Heart left ventricle (tissue), 16 donors: ENCODE results near the gene HSD11B2. TPM values are rescaled to one million over a fixed set of nuclear protein-coding genes. Genes with fewer than 3 reads are reported as not detected.

Source experiments
- ATAC-seq, 4 donors: fragments of 200-7000 bp; cut with Tn5 transposase; one replicate each; pipeline ENCODE4 v1.9.1; 2020 to 2022; ENCODE audit warnings: moderate library complexity in 4 of 4, mild to moderate bottlenecking in 3 of 4, moderate number of reproducible peaks in 1 of 4
- DNase-seq, 5 donors: peaks; one replicate each; pipeline ENCODE4 v3.0.0-alpha.2; 2020
- H3K27ac ChIP-seq, 12 donors: fragments of 200-600 bp; sonication (generic) in 4 of 12; one replicate each; pipeline versions ENCODE4 v1.5.0 to v1.8.0; 2016 to 2022; ENCODE audit warnings: mild to moderate bottlenecking in 2 of 12
- H3K27me3 ChIP-seq, 9 donors: fragments of 200-600 bp; sonication (generic) in 2 of 9; one replicate each; pipeline versions ENCODE4 v1.5.1 to v1.8.0; 2016 to 2022; ENCODE audit warnings: mild to moderate bottlenecking in 3 of 9
- H3K36me3 ChIP-seq, 9 donors: fragments of 200-600 bp; sonication (generic) in 2 of 9; one replicate each; pipeline versions ENCODE4 v1.5.0 to v1.8.0; 2018 to 2022; ENCODE audit warnings: mild to moderate bottlenecking in 2 of 9
- H3K4me1 ChIP-seq, 12 donors: fragments of 200-600 bp; sonication (generic) in 4 of 12; one replicate each; pipeline versions ENCODE4 v1.5.0 to v1.8.0; 2016 to 2022; ENCODE audit warnings: mild to moderate bottlenecking in 3 of 12
- H3K4me3 ChIP-seq, 12 donors: fragments of 200-600 bp; sonication (generic) in 4 of 12; one replicate each; pipeline versions ENCODE4 v1.5.0 to v1.8.0; 2017 to 2022; ENCODE audit warnings: mild to moderate bottlenecking in 9 of 12, moderate library complexity in 4 of 12
- H3K9me3 ChIP-seq, 12 donors: fragments of 200-600 bp; sonication (generic) in 4 of 12; one replicate each; pipeline versions ENCODE4 v1.5.0 to v1.8.0; 2016 to 2022; ENCODE audit warnings: mild to moderate bottlenecking in 1 of 12
- POLR2A ChIP-seq, 2 donors: fragments of 450-650 bp; IDR thresholded peaks; one replicate each; pipeline ENCODE4 v1.6.1; 2017; ENCODE audit warnings: antibody characterized with exemption in 2 of 2, mild to moderate bottlenecking in 2 of 2, moderate library complexity in 2 of 2
- WGBS, 4 donors: extraction: QIAGEN DNeasy Blood & Tissue Kit in 2 of 4; methylation state at CpG; one replicate each; pipeline versions ENCODE4 v1.1.5 to v1.1.7; 2013 to 2018; 5-methylcytosine and 5-hydroxymethylcytosine counted together
- intact Hi-C, 10 donors: fragments of 100-400 bp; cut with DNase I; formaldehyde crosslinking; loops; one replicate each; pipeline versions ENCODE4 v1.11.1 to v1.14.2; 2022
- polyA plus RNA-seq, 2 donors: library from polyadenylated mRNA; stranded (reverse); fragments of 200-250 nt; gene quantifications; one replicate each; pipeline ENCODE4 v1.2.3, GENCODE V29; 2013
- total RNA-seq, 9 donors: library from RNA; depleted of rRNA in 2 of 9; stranded (reverse); fragments of >200 nt in 2 of 9; fragmentation: NEBNext Ultra II Directional in 3 of 9; extraction: Animal tissue kit (Norgen Biotek cat#: 25700) in 3 of 9; gene quantifications; one replicate each; pipeline versions ENCODE4 v1.1.0 to v1.2.4, GENCODE V29; 2016 to 2023
- TF ChIP-seq, protein P1 (sequence below), 12 donors: fragments of 200-600 bp; sonication (generic) in 4 of 12; IDR thresholded peaks; one replicate each; pipeline versions ENCODE4 v1.5.0 to v1.8.0; 2018 to 2022; ENCODE audit warnings: antibody characterized with exemption in 12 of 12, mild to moderate bottlenecking in 5 of 12
- donor health status: ischemic (EF 13 %, LVEDD 7.1; RV severe dilation, severe dysfunction).
- donor health status: healthy with polysubstance abuse.
- donor health status: DM: no; HTN: yes; CAD: no.
- donor health status: DM: no; HTN: no; CAD: no.
- donor health status: ischemic (EF 25% LVEDD 6.9; RV normal size, moderate dysfunction).
- donor health status: ischemic (EF 25% LVEDD 5.7; RV mildly dilated, moderate dysfunction).
- donor health status: healthy.
- donor health status: DM: yes; HTN: yes; CAD: no.
- donor health status: ischemic (EF 35%, LVEDD 5.7; RV mildly dilated, moderate dysfunction).
- donor health status: nonischemic (EF 11% LVEDD 7.7; RV severe dilation, severe dysfunction).
- donor health status: DM: yes; HTN: yes; CAD: no.
- donor health status: PGD.
- donor health status: ischemic (EF 29% LVEDD 5.4; RV normal size, mild dysfunction).
- donor health status: nonischemic (EF 23%, LVEDD 6.1; RV moderate dilation, normal function).

The HSD11B2 gene
- total and polyA plus RNA-seq, 11 donors: 0.15 to 1.00 (median 0.39) TPM; not detected in 1

DNA sequence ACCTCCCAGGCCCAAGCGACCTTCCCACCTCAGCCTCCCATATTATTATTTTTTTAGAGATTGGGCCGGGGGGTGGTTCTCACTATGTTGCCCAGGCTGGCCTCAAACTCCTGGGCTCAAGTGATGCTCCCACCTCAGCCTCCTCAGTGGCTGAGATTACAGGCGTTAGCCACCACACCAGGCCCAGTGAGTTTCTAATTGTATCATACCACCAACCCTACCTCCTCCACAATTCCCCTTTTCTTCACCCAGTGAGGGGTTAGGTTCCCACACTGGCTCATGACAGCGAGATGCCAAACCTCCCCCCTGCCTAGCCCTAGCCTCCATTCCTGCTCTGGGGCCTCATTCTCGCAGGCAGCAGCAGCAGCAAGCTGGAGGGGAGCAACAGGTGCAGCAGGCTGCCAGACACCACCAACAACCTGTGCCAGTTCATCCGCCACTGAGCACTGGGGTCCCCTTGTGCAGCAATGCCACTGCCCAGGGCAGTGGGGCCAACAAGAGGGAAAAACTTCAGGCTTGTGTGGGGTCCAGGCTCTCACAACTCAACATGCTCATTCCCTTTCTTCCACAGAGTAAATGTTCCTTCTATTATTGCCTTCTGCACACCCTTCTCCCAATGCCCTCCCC, 41.0 kb downstream of the HSD11B2 start:
- WGBS, 4 donors: 91 to 98% (median 96%) methylated on average over 5 to 6 of the region's 6 CpGs
- H3K27ac ChIP-seq: no peak overlapping the region
- no peak for TF ChIP-seq POLR2A (IDR thresholded peaks at IDR 0.05)
- TF ChIP-seq, protein P1, sequence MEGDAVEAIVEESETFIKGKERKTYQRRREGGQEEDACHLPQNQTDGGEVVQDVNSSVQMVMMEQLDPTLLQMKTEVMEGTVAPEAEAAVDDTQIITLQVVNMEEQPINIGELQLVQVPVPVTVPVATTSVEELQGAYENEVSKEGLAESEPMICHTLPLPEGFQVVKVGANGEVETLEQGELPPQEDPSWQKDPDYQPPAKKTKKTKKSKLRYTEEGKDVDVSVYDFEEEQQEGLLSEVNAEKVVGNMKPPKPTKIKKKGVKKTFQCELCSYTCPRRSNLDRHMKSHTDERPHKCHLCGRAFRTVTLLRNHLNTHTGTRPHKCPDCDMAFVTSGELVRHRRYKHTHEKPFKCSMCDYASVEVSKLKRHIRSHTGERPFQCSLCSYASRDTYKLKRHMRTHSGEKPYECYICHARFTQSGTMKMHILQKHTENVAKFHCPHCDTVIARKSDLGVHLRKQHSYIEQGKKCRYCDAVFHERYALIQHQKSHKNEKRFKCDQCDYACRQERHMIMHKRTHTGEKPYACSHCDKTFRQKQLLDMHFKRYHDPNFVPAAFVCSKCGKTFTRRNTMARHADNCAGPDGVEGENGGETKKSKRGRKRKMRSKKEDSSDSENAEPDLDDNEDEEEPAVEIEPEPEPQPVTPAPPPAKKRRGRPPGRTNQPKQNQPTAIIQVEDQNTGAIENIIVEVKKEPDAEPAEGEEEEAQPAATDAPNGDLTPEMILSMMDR (IDR thresholded peaks at IDR 0.05): no peak
- peaks cover 0 to 11% (median 0%) of the 10 kb centered on the region in 9 donors for H3K36me3 ChIP-seq
- ATAC-seq (no peak), DNase-seq (no peak)
- H3K4me1 ChIP-seq: peaks cover 0 to 79% (median 41%) of the 10 kb centered on the region in 12 donors
- no peaks in the 10 kb centered on the region for H3K27me3 ChIP-seq
- intact Hi-C loops: no loop called here
- H3K4me3 ChIP-seq: no peak overlapping the region
- H3K9me3 ChIP-seq: no peaks in the 10 kb centered on the region

GRCh38 chr16:67474551-67475455, 43.9 kb downstream of the HSD11B2 start:
- DNase-seq (no peak), ATAC-seq (no peak)
- 84% methylated on average over 11 of the region's 11 CpGs for WGBS, 4 donors
- Histone ChIP-seq H3K27ac (no peak overlapping the region), H3K9me3 (no peaks in the 10 kb centered on the region), H3K4me3 (no peak overlapping the region), H3K27me3 (no peaks in the 10 kb centered on the region), H3K4me1 (peaks cover 0 to 73% (median 41%) of the 10 kb centered on the region in 12 donors), H3K36me3 (peaks cover 0 to 11% (median 0%) of the 10 kb centered on the region in 9 donors)
- TF ChIP-seq POLR2A (IDR thresholded peaks at IDR 0.05): no peak
- TF ChIP-seq, protein P1 (IDR thresholded peaks at IDR 0.05): no peak
- intact Hi-C loops: no loop called here

DNA sequence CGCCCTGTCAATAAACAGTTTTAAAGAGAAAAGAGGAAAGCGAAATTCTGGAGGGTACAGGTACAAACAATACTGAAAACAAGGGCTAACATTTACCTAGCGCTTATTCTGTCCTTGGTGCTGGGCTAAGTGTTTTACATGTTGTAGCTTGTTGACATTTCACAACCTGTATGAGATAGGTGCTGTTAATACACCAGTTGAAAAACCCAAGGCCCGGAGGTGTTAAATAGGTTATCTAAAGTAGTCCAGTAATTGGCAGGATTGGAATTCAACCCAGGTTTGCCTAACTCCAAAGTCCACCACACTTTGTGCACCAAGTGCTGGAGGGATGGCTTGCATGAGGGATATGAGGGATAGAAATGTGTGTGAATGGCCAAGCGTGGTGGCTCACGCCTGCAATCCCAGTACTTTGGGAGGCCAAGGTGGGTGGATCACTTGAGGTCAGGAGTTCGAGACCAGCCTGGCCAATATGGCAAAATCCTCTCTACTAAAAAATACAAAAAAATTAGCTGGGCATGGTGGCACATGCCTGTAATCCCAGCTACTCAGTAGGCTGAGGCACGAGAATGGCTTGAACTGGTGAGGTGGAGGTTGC, 47.1 kb downstream of the HSD11B2 start:
- Histone ChIP-seq H3K36me3 (peaks cover 0 to 11% (median 0%) of the 10 kb centered on the region in 9 donors), H3K4me3 (no peak overlapping the region), H3K27ac (no peak overlapping the region), H3K9me3 (no peaks in the 10 kb centered on the region), H3K27me3 (no peaks in the 10 kb centered on the region), H3K4me1 (peaks cover 0 to 72% (median 45%) of the 10 kb centered on the region in 12 donors)
- no peak for DNase-seq
- no peak for ATAC-seq
- 91 to 95% (median 92%) methylated on average over 8 of the region's 8 CpGs for WGBS, 4 donors
- no peak for TF ChIP-seq POLR2A (IDR thresholded peaks at IDR 0.05)
- TF ChIP-seq, protein P1 (IDR thresholded peaks at IDR 0.05): no peak
- intact Hi-C loops: no loop called here
